Mucosa of descending colon (tissue), 3 donors: ENCODE results near the gene KIRREL2. TPM values are rescaled to one million over a fixed set of nuclear protein-coding genes. Genes with fewer than 3 reads are reported as not detected.

ENCODE experiments used
- ATAC-seq: fragments of 200-7000 bp; cut with Tn5 transposase; one replicate; pipeline ENCODE4 v1.9.1; 2020; ENCODE audit warnings: mild to moderate bottlenecking, moderate library complexity
- DNase-seq, 3 donors: peaks; one replicate each; pipeline ENCODE4 v3.0.0-alpha.2; 2020
- H3K36me3 ChIP-seq: fragments of 200-600 bp; one replicate; pipeline ENCODE4 v1.8.0; 2021; ENCODE audit warnings: low read depth, mild to moderate bottlenecking
- H3K4me1 ChIP-seq: fragments of 200-600 bp; one replicate; pipeline ENCODE4 v1.8.0; 2021; ENCODE audit warnings: low read depth, mild to moderate bottlenecking
- H3K4me3 ChIP-seq: fragments of 200-600 bp; one replicate; pipeline ENCODE4 v1.8.0; 2021; ENCODE audit warnings: mild to moderate bottlenecking
- H3K9me3 ChIP-seq: fragments of 200-600 bp; one replicate; pipeline ENCODE4 v1.8.0; 2021; ENCODE audit warnings: mild to moderate bottlenecking
- intact Hi-C, 2 donors: fragments of 100-400 bp; cut with DNase I in 1 of 2; cut with micrococcal nuclease in 1 of 2; formaldehyde crosslinking; loops; one replicate each; pipeline versions ENCODE4 v1.11.0 to v1.11.1; 2022; cut with DNase I, micrococcal nuclease
- total RNA-seq, 3 donors: library from RNA; stranded (reverse); fragmentation: NEBNext Ultra II Directional in 2 of 3; extraction: Animal tissue kit (Norgen Biotek cat#: 25700) in 2 of 3; gene quantifications; one replicate each; pipeline versions ENCODE4 v1.2.1 to v1.2.4, GENCODE V29; 2021 to 2023
- TF ChIP-seq, protein P1 (sequence below): fragments of 200-600 bp; IDR thresholded peaks from one replicate; pipeline ENCODE4 v1.8.0; 2022; ENCODE audit warnings: antibody characterized with exemption, mild to moderate bottlenecking
- donor health status: DM: no; HTN: no; CAD: no; lungs with moderate emphysema.
- donor health status: DM: no; HTN: no; CAD: no.
- donor health status: DM: no; HTN: yes; CAD: no.

The KIRREL2 gene
- total RNA-seq, 3 donors from 2014 or later, result 0.09 TPM; not detected in 2

DNA sequence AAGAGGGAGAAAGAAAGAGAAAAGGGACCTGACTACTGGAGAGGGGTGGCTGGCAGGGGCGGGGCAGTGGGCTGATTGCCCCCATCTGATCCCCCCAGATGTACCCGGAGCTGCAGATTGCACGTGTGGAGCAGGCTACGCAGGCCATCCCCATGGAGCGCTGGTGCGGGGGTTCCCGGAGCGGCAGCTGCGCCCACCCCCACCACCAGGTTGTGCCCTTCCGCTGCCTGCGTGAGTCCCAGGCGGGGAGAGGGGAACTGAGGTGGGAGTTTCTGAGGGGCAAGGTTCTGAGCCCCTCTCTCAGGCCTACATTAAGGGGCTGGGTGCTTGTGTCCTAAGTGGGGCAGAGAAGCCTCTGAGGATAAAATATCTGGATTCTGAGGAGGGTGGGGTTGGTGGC, 14.1 kb downstream of the KIRREL2 start:
- TF ChIP-seq, protein P1, sequence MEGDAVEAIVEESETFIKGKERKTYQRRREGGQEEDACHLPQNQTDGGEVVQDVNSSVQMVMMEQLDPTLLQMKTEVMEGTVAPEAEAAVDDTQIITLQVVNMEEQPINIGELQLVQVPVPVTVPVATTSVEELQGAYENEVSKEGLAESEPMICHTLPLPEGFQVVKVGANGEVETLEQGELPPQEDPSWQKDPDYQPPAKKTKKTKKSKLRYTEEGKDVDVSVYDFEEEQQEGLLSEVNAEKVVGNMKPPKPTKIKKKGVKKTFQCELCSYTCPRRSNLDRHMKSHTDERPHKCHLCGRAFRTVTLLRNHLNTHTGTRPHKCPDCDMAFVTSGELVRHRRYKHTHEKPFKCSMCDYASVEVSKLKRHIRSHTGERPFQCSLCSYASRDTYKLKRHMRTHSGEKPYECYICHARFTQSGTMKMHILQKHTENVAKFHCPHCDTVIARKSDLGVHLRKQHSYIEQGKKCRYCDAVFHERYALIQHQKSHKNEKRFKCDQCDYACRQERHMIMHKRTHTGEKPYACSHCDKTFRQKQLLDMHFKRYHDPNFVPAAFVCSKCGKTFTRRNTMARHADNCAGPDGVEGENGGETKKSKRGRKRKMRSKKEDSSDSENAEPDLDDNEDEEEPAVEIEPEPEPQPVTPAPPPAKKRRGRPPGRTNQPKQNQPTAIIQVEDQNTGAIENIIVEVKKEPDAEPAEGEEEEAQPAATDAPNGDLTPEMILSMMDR, result no peak
- Histone ChIP-seq H3K4me3 (no peak overlapping the region), H3K9me3 (no peaks in the 10 kb centered on the region), H3K4me1 (peaks cover 18% of the 10 kb centered on the region), H3K36me3 (no peaks in the 10 kb centered on the region)
- ATAC-seq (no peak), DNase-seq (no peak)
- intact Hi-C loops, result no loop called here

DNA sequence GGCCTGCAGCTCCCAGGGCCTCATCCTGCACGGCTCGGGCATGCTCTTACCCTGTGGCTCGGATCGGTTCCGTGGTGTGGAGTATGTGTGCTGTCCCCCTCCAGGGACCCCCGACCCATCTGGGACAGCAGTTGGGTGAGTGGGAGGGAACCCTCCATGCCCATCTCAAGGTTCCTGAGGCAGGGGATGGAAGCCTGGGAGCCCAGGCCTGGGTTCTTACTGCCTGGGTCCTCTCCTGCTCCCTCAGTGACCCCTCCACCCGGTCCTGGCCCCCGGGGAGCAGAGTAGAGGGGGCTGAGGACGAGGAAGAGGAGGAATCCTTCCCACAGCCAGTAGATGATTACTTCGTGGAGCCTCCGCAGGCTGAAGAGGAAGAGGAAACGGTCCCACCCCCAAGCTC, 14.9 kb downstream of the KIRREL2 start:
- DNase-seq (no peak), ATAC-seq (no peak)
- H3K4me1 ChIP-seq, result peaks cover 18% of the 10 kb centered on the region
- no peaks in the 10 kb centered on the region for H3K9me3 ChIP-seq
- TF ChIP-seq, protein P1, result no peak
- no peak overlapping the region for H3K4me3 ChIP-seq
- no peaks in the 10 kb centered on the region for H3K36me3 ChIP-seq
- intact Hi-C loops, result no loop called here

DNA sequence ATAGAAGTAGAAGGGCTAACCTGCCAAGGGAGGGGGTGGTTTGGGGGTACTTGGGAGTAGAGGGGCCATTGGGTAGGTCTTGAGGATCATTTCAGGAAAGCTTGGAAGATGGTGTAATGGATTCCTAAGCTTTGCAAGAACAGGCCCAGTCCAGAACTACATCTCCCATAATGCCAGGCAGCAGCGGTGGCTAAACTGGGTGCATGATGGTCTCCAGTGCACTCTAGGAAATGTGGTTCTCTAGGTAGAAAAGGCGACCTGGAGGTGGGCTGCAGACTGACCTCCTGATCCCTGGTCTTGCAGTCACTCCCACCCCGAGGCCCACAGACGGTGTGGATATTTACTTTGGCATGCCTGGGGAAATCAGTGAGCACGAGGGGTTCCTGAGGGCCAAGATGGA, 15.5 kb downstream of the KIRREL2 start:
- Histone ChIP-seq H3K4me1 (peaks cover 18% of the 10 kb centered on the region), H3K4me3 (no peak overlapping the region), H3K9me3 (no peaks in the 10 kb centered on the region), H3K36me3 (no peaks in the 10 kb centered on the region)
- intact Hi-C loops, result no loop called here
- no peak for DNase-seq
- TF ChIP-seq, protein P1, result no peak
- ATAC-seq, result no peak

DNA sequence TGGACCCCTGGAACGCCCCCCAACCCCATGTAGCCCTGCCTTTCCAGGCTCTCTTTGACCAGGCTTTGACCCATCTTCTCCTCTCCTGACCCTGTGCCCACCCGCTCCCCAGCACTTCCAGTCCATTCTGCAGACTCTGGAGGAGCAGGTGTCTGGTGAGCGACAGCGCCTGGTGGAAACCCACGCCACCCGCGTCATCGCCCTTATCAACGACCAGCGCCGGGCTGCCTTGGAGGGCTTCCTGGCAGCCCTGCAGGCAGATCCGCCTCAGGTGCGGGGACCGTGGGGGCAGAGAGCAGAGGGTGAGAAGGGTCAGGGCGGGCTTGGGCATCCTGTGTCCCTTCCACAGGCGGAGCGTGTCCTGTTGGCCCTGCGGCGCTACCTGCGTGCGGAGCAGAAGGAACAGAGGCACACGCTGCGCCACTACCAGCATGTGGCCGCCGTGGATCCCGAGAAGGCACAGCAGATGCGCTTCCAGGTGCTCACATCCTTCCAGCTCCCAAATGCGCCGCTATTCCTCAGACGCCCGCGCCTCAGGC, 17.8 kb downstream of the KIRREL2 start:
- Histone ChIP-seq H3K4me1 (peaks cover 8% of the 10 kb centered on the region), H3K36me3 (no peaks in the 10 kb centered on the region), H3K4me3 (no peak overlapping the region), H3K9me3 (no peaks in the 10 kb centered on the region)
- ATAC-seq (no peak), DNase-seq (no peak)
- TF ChIP-seq, protein P1, result no peak
- intact Hi-C loops, result no loop called here

DNA sequence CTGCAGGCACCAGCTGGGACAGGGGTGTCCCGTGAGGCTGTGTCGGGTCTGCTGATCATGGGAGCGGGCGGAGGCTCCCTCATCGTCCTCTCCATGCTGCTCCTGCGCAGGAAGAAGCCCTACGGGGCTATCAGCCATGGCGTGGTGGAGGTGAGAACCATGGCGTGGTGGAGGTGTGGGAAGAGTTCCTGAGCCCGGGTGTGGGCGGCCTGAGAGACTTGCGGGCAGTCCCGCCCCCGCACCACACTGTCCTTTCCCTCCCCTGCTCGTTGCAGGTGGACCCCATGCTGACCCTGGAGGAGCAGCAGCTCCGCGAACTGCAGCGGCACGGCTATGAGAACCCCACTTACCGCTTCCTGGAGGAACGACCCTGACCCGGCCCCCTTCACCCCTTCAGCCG, 22.4 kb downstream of the KIRREL2 start:
- no peaks in the 10 kb centered on the region for H3K36me3 ChIP-seq
- no peak overlapping the region for H3K4me3 ChIP-seq
- TF ChIP-seq, protein P1, result no peak
- no peak for ATAC-seq
- H3K9me3 ChIP-seq, result no peaks in the 10 kb centered on the region
- DNase-seq, result no peak
- intact Hi-C loops, result no loop called here
- H3K4me1 ChIP-seq, result no peaks in the 10 kb centered on the region
